ENCODE data around the gene ALDH4A1.

- no peak for TF ChIP-seq POLR2A (IDR thresholded peaks at IDR 0.05; ENCODE audit: low read depth, low read length)
- TF ChIP-seq POLR2AphosphoS5 (IDR thresholded peaks at IDR 0.05; ENCODE audit: low read depth, low read length) = no peak
These were observed 70.7 kb downstream of the ALDH4A1 start for GRCh38 chr1:18831656-18832055.
